ENCODE measurements around the gene CDC42SE1. TPM values are rescaled to one million over a fixed set of nuclear protein-coding genes. Genes with fewer than 3 reads are reported as not detected.

CDC42SE1 gene
- total and polyA plus RNA-seq, 9 of the 15 experiments (the other 6 are each of a cell fraction or from before 2014, with no cell fraction given): 78.1 to 189 (median 114) TPM

DNA sequence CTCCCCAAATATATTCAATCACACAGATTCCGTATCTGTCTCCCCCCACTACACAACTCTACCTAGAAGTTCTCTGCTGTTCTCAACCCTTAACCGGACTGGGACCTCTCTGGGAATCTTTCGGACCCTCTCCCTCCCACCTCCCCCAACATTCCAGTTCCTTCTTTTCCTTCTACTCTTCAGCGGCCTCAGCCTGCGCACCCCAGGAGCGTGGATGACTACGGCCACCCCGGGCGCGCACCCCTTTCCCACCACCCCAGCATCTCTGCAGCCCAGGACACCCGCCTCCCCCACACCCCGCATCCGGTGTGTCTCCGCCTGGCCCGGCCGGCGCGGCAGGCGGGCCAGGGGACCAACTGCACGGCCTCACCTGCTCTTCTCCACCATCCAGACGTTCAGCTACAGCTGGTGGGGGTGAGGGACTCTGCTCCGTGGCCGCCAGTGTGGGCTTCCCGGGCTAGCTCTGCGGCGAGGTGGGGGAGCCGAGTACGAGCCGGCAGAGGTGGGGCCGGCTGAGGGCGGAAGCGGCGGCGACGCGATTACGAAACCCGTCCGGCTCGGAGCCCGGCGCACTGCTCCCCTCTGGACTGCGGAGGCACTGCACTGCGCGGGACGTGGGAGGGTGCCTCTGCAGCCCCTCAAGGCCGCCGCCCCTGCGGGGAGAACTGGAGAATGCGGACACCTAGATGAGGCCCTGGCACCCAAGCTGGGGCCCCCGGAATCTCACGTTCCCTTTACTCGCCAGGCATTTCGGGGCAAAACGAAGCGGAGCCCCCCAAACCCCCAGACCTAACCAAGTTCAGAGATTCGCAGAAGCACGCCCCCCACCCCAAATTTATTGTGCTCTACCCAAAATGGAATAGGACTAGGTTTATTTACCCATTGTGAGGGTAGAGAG lies at the start of gene CDC42SE1 (continued):
- TF ChIP-seq TSC22D4 (tag; IDR thresholded peaks at IDR 0.05): no peak
- no peak for TF ChIP-seq ZNF146 (CRISPR knock-in tag; IDR thresholded peaks at IDR 0.05; ENCODE audit: unreplicated experiment)
- no peak for TF ChIP-seq ETS2 (tag; IDR thresholded peaks at IDR 0.05; ENCODE audit: borderline replicate concordance, poor library complexity, severe bottlenecking)
- no peak for TF ChIP-seq ZNF324 (CRISPR knock-in tag; IDR thresholded peaks at IDR 0.05)
- TF ChIP-seq SRSF7 (optimal IDR thresholded peaks at IDR 0.05; ENCODE audit: low read depth, low read length): no peak
- TF ChIP-seq LEF1 (IDR thresholded peaks at IDR 0.05): peak; percentile 42; the same call in 1 of the 2 replicates
- TF ChIP-seq ZNF778 (CRISPR knock-in tag; IDR thresholded peaks at IDR 0.05): no peak
- TF ChIP-seq ZNF12 (CRISPR knock-in tag; IDR thresholded peaks at IDR 0.05): no peak

DNA sequence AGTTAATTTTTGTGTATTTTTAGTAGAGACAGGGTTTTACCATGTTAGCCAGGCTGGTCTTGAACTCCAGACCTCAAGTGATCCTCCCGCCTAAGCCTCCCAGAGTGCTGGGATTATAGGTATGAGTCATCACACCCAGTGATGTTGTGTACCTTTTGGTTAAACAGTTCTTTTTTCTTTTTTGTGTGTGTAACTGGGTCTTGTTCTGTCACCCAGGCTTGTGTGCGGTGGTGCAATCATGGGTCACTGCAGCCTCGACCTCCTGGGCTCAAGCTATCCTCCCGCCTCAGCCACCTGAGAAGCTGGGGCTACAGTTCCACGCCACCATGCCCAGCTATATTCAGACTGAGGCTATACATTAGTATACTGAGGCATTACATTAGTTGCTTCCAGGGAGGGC lies 48.9 kb upstream of the CDC42SE1 start:
- no peak overlapping the region for H3K4me2 ChIP-seq (ENCODE audit: insufficient read depth, low read length)
- intact Hi-C loops (cut with micrococcal nuclease) (no loop called here), in situ Hi-C loops (cut with MboI) (no loop called here)
- no peak overlapping the region for H2AFZ ChIP-seq (ENCODE audit: low read depth, low read length)
- no peaks in the 10 kb centered on the region for H3K9me1 ChIP-seq (ENCODE audit: control insufficient read depth, insufficient read depth, low read length)
- no peaks in the 10 kb centered on the region for H3K9me3 ChIP-seq (replicated peaks; ENCODE audit: control insufficient read depth, insufficient read depth, low read depth, low read length)
- H3K27ac ChIP-seq (ENCODE audit: extremely low read depth, low read depth, low read length): no peak overlapping the region
- no peaks in the 10 kb centered on the region for H4K20me1 ChIP-seq (replicated peaks; ENCODE audit: control insufficient read depth, insufficient read depth, low read length)
- no peaks in the 10 kb centered on the region for H3K27me3 ChIP-seq (ENCODE audit: control insufficient read depth in 2 of 2, insufficient read depth in 2 of 2, low read length in 2 of 2)
- 61% methylated on average over 5 of the region's 5 CpGs for WGBS (ENCODE audit: insufficient coverage, low coverage, missing lambda C conversion rate)
- H3K4me3 ChIP-seq: no peak overlapping the region
- ChIA-PET CTCF (ENCODE audit: low intra/inter-chr PET ratio) (no interaction called here), POLR2A (interaction anchor here (2.3 kb wide), 1 partner anchor 12 kb away, joined by 8 read pairs; no protein-coding TSS in a partner anchor)
- FAIRE-seq (no peak), DNase-seq (ENCODE audit: extremely low read depth in 1 of 4, low spot score in 3 of 4) (peak in 1 of 4 experiments; percentile 15), ATAC-seq (peak; percentile 35; the same call in 1 of the 3 replicates)
- H3K36me3 ChIP-seq (ENCODE audit: control insufficient read depth, insufficient read depth, low read length): no peaks in the 10 kb centered on the region
- no peak overlapping the region for H3K9ac ChIP-seq (ENCODE audit: insufficient read depth in 1 of 2, low read depth in 2 of 2, low read length in 2 of 2)
- no peaks in the 10 kb centered on the region for H3K79me2 ChIP-seq (ENCODE audit: control insufficient read depth, insufficient read depth, low read length)
- no peaks in the 10 kb centered on the region for H3K4me1 ChIP-seq (replicated peaks in 1 of 2; ENCODE audit: control insufficient read depth in 2 of 2, insufficient read depth in 2 of 2, low read length in 2 of 2)
- BruUV-seq (replicated peaks): no TSS peak
- TF ChIP-seq ZNF584 (CRISPR knock-in tag; IDR thresholded peaks at IDR 0.05; ENCODE audit: low read depth) (no peak), HCFC1 (IDR thresholded peaks at IDR 0.05; ENCODE audit: low read depth, low read length) (no peak), ZNF12 (CRISPR knock-in tag; IDR thresholded peaks at IDR 0.05) (no peak), SIRT6 (IDR thresholded peaks at IDR 0.05; ENCODE audit: low read depth, low read length) (no peak), TSC22D4 (tag; IDR thresholded peaks at IDR 0.05) (no peak), FOSL1 (tag; conservative IDR thresholded peaks at IDR 0.05) (peak; percentile 38), ZNF408 (CRISPR knock-in tag; IDR thresholded peaks at IDR 0.05; ENCODE audit: low read depth) (no peak), DPF2 (IDR thresholded peaks at IDR 0.05) (no peak), JUND (IDR thresholded peaks at IDR 0.05; ENCODE audit: borderline replicate concordance, low read depth, low read length) (peak; percentile 59), JUND (tag; IDR thresholded peaks at IDR 0.05; ENCODE audit: borderline replicate concordance, low read depth, low read length) (peak; percentile 45; the same call in 1 of the 3 replicates), ELF4 (CRISPR knock-in tag; IDR thresholded peaks at IDR 0.05) (no peak)
- TF ChIP-seq, protein P1, sequence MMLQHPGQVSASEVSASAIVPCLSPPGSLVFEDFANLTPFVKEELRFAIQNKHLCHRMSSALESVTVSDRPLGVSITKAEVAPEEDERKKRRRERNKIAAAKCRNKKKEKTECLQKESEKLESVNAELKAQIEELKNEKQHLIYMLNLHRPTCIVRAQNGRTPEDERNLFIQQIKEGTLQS (IDR thresholded peaks at IDR 0.05): peak; percentile 84
- TF ChIP-seq, protein P1 (CRISPR knock-in tag; conservative IDR thresholded peaks at IDR 0.05): no peak
- TF ChIP-seq, protein P2, sequence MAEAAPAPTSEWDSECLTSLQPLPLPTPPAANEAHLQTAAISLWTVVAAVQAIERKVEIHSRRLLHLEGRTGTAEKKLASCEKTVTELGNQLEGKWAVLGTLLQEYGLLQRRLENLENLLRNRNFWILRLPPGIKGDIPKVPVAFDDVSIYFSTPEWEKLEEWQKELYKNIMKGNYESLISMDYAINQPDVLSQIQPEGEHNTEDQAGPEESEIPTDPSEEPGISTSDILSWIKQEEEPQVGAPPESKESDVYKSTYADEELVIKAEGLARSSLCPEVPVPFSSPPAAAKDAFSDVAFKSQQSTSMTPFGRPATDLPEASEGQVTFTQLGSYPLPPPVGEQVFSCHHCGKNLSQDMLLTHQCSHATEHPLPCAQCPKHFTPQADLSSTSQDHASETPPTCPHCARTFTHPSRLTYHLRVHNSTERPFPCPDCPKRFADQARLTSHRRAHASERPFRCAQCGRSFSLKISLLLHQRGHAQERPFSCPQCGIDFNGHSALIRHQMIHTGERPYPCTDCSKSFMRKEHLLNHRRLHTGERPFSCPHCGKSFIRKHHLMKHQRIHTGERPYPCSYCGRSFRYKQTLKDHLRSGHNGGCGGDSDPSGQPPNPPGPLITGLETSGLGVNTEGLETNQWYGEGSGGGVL (CRISPR knock-in tag; IDR thresholded peaks at IDR 0.05): no peak

All from K562 (cell line).